ENCODE data around the gene SOX8.

SOX8 gene

GRCh38 chr16:988471-989353 is 7.1 kb downstream of the SOX8 start:
- DNase-seq (ENCODE audit: low spot score), result no peak

DNA sequence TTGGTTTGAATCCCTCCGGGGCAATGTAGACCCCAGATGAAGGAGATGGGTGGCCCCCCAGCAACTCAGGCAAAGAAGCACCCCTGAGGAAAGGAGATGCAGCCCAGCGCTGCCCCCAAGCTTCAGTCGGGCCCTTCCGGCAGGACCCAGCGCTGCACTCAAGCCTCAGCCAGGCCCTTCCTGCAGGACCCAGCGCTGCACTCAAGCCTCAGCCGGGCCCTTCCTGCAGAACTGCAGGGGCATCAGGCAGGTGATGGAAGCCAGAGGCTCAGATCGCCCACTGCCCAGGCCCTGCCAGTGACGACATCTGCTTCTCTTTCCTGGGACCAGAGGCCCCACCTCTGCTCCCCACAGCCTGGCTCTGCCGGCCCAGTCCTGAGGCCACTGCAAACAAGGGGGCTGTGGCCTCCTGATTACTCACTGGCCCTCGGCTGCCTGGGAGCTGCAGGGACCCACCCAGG is 7.8 kb downstream of the SOX8 start:
- no peak for DNase-seq (ENCODE audit: low spot score)

GRCh38 chr16:990516-991291 is 9.1 kb downstream of the SOX8 start:
- DNase-seq (ENCODE audit: low spot score), result no peak

- DNase-seq (ENCODE audit: low spot score), result no peak
Observed at GRCh38 chr16:991345-991744, 9.8 kb downstream of the SOX8 start.

DNA sequence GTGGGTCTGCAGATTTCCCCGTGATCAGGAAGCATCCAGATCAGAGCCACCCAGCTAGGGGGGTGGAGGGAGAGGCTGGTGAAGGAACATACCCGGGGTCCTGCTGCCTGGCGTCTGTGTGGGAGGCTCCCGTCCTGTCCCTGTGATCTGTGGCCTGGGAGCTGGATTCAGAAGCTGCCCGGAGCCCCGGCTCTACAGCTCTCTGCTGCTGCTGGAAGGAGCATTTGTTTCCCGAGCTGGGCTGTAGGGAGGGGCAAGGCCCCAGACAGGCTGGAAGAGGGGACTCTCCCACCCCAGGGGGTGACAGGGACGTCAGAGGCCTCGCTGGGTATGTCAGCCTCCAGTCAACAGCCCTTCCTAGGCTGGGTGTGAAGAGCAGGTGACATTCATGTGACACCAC is 10.2 kb downstream of the SOX8 start:
- DNase-seq (ENCODE audit: low spot score), result no peak

DNA sequence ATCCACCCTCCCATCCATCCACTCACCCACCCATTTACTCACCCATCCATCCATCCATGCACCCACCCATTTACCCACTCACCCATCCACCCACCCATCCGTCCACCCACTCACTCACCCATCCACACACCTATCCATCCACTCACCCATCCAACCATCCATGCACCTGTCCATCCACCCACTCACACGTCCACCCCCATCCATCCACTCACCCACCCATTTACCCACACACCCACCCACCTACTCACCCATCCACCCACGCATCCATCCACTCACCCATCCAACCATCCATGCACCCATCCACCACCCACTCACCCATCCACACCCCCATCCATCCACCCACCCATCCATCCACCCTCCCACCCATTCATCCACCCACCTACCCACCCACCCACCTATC is 12.2 kb downstream of the SOX8 start:
- DNase-seq (ENCODE audit: low spot score), result no peak

DNA sequence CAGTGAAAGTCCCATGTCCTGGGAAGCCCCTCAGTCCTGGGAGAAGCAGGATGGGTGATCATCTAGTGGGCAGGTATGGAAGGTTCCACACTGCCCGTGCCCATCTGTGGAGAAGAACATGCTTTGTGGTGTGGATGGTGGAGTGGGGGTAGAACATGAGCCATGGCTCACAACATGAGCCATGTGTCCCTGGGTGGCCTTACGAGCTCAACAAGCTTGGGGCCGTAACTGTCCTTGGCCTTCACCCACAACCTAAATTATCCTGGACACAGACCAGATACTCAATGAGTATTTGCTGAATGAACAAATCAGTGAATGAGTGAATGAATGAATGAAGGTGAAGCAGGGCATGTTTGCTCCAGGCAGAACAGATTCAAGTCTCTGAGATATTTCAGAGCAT is 13.5 kb downstream of the SOX8 start:
- DNase-seq (ENCODE audit: low spot score), result no peak

DNA sequence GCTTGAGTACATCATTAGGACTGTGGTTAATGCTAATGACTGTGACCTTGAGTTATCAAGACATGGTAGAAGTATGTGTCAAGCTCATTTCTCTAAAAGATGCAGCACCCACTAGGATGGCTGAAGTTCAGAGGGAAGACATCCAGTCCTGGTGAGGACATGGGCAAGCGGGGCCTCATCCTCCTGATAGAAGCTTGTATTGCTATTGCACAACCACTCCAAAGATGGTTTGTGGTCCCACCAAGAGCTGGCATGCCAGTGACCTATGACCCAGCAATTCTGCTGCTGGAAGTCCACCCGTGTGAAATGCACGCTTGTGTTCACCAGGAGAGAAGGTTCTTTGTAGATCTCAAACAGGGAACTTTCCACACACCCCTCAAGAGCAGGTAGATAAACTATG is 14.2 kb downstream of the SOX8 start:
- DNase-seq (ENCODE audit: low spot score), result no peak

GRCh38 chr16:996681-997080 is 15.1 kb downstream of the SOX8 start:
- DNase-seq (ENCODE audit: low spot score), result no peak

DNA sequence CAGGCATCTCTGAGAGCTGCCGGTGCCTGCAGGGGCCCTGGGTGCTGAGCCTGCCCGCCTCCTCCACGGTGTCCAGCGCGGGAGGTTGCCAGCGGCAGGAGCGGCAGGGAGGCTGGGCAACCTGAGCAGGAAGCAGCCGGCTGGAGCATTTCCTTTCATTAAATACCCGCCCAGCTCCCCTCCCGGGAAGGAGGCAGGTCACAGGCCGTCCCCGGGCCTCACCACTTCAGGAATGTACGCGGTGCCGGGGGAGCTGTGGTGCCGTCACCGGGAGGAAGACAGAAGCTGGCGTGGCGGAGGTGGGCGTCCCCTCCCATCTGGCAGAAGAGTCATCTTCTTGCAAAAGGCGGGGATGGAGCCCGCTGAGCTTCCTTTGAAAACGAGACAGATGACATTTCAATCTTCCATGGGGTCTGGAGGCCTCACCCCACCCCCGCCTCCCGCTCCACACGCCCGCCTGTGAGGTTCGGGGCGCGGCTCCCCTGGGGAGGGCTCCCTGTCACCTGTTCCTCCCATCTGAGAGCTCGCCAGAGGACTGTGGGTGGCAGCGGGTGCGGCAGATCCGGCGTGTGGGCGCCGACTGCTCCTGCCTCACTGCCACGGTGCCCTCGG is 16.0 kb downstream of the SOX8 start:
- DNase-seq (ENCODE audit: low spot score), result peak; percentile 55

- no peak for DNase-seq (ENCODE audit: low spot score)
Observed at GRCh38 chr16:998211-998610, 16.6 kb downstream of the SOX8 start.

- no peak for DNase-seq (ENCODE audit: low spot score)
Observed at GRCh38 chr16:998615-999014, 17.0 kb downstream of the SOX8 start.

GRCh38 chr16:999677-1000076 is 18.1 kb downstream of the SOX8 start:
- no peak for DNase-seq (ENCODE audit: low spot score)

GRCh38 chr16:1000608-1001007 is 19.0 kb downstream of the SOX8 start:
- DNase-seq (ENCODE audit: low spot score), result no peak

- no peak for DNase-seq (ENCODE audit: low spot score)
Observed at GRCh38 chr16:1001096-1001495, 19.5 kb downstream of the SOX8 start.

GRCh38 chr16:1002399-1003166 is 21.0 kb downstream of the SOX8 start:
- peak; percentile 86 for DNase-seq (ENCODE audit: low spot score)

GRCh38 chr16:1003391-1004347 is 22.1 kb downstream of the SOX8 start:
- DNase-seq (ENCODE audit: low spot score), result no peak

- DNase-seq (ENCODE audit: low spot score), result no peak
Observed at GRCh38 chr16:1005286-1005685, 23.7 kb downstream of the SOX8 start.

- no peak for DNase-seq (ENCODE audit: low spot score)
Observed at GRCh38 chr16:1006781-1007180, 25.2 kb downstream of the SOX8 start.

GRCh38 chr16:1007284-1007850 is 25.8 kb downstream of the SOX8 start:
- DNase-seq (ENCODE audit: low spot score), result no peak

GRCh38 chr16:1008085-1008484 is 26.5 kb downstream of the SOX8 start:
- no peak for DNase-seq (ENCODE audit: low spot score)

All from RKO (cell line).